ENCODE measurements around the gene UTS2R. TPM values are rescaled to one million over a fixed set of nuclear protein-coding genes. Genes with fewer than 3 reads are reported as not detected.
A peak's percentile ranks its signal among the peaks of the same experiment; 100 is the strongest.

UTS2R gene
- total RNA-seq, 1 donor from 2014 or later = not detected

- Histone ChIP-seq H3K36me3 (peaks cover 10% of the 10 kb centered on the region), H3K4me3 (no peak overlapping the region), H3K9me3 (no peaks in the 10 kb centered on the region), H3K4me1 (peaks cover 15% of the 10 kb centered on the region), H3K27me3 (no peaks in the 10 kb centered on the region), H3K27ac (no peak overlapping the region)
- intact Hi-C loops (cut with DNase I) = no loop called here
- DNase-seq = no peak
- TF ChIP-seq CTCF (IDR thresholded peaks at IDR 0.05) = peak; percentile 10
- ATAC-seq = no peak
Measured at GRCh38 chr17:82416771-82417170, 45.2 kb downstream of the UTS2R start.

- Histone ChIP-seq H3K27me3 (no peaks in the 10 kb centered on the region), H3K4me3 (peak within 1 kb of the TSS; percentile 93), H3K27ac (peak within 1 kb of the TSS; percentile 89), H3K36me3 (peaks cover 10% of the 10 kb centered on the region), H3K4me1 (peaks cover 15% of the 10 kb centered on the region), H3K9me3 (no peaks in the 10 kb centered on the region)
- no peak for TF ChIP-seq CTCF (IDR thresholded peaks at IDR 0.05)
- intact Hi-C loops (cut with DNase I) = no loop called here
- ATAC-seq (peak; percentile 97), DNase-seq (peak; percentile 94)
Measured at GRCh38 chr17:82418001-82418986, 46.7 kb downstream of the UTS2R start, which contains the start of the genes HEXD and OGFOD3. TSS of gene HEXD (plus strand) at chr17:82418347. CDS start at chr17:82419800, 1,453 bp downstream. TSS of gene OGFOD3 (minus strand) at chr17:82418586. CDS start at chr17:82418485, 101 bp downstream.

- Histone ChIP-seq H3K9me3 (no peaks in the 10 kb centered on the region), H3K4me1 (peaks cover 15% of the 10 kb centered on the region), H3K27ac (peak overlapping the region; percentile 89), H3K4me3 (peak overlapping the region; percentile 93), H3K36me3 (peaks cover 10% of the 10 kb centered on the region), H3K27me3 (no peaks in the 10 kb centered on the region)
- no peak for TF ChIP-seq CTCF (IDR thresholded peaks at IDR 0.05)
- intact Hi-C loops (cut with DNase I) = no loop called here
- no peak for ATAC-seq
- DNase-seq = no peak
Measured at GRCh38 chr17:82419540-82419939, 48.0 kb downstream of the UTS2R start.

- Histone ChIP-seq H3K36me3 (peaks cover 10% of the 10 kb centered on the region), H3K4me1 (peaks cover 4% of the 10 kb centered on the region), H3K27me3 (no peaks in the 10 kb centered on the region), H3K4me3 (no peak overlapping the region), H3K27ac (no peak overlapping the region), H3K9me3 (no peaks in the 10 kb centered on the region)
- intact Hi-C loops (cut with DNase I) = no loop called here
- DNase-seq = no peak
- TF ChIP-seq CTCF (IDR thresholded peaks at IDR 0.05) = peak; percentile 66
- peak; percentile 70 for ATAC-seq
Measured at GRCh38 chr17:82424001-82424862, 52.7 kb downstream of the UTS2R start.

GRCh38 chr17:82424863-82425159, 53.2 kb downstream of the UTS2R start:
- Histone ChIP-seq H3K36me3 (peaks cover 10% of the 10 kb centered on the region), H3K4me1 (peaks cover 2% of the 10 kb centered on the region), H3K27ac (no peak overlapping the region), H3K4me3 (no peak overlapping the region), H3K27me3 (no peaks in the 10 kb centered on the region), H3K9me3 (no peaks in the 10 kb centered on the region)
- DNase-seq (no peak), ATAC-seq (no peak)
- intact Hi-C loops (cut with DNase I) = no loop called here
- no peak for TF ChIP-seq CTCF (IDR thresholded peaks at IDR 0.05)

Other genes starting within 250 kb of the UTS2R start
- gene CCDC57, start 158.9 kb upstream of the UTS2R start, total RNA-seq = 50.5 TPM
- 77.5 TPM for gene SLC16A3, start 142.7 kb upstream of the UTS2R start, total RNA-seq
- 150 TPM for gene CSNK1D, start 98.1 kb upstream of the UTS2R start, total RNA-seq
- gene CD7, start 54.2 kb upstream of the UTS2R start, total RNA-seq = 7.2 TPM
- gene SECTM1, start 38.0 kb upstream of the UTS2R start, total RNA-seq = 26.4 TPM
- not detected for gene TEX19, start 12.5 kb upstream of the UTS2R start, total RNA-seq
- gene HEXD, start 46.6 kb downstream of the UTS2R start, total RNA-seq = 49.1 TPM
- 32.7 TPM for gene OGFOD3, start 46.8 kb downstream of the UTS2R start, total RNA-seq
- 120 TPM for gene CYBC1, start 79.0 kb downstream of the UTS2R start, total RNA-seq
- gene NARF, start 87.0 kb downstream of the UTS2R start, total RNA-seq = 54.1 TPM
- 62.4 TPM for gene FOXK2, start 148.0 kb downstream of the UTS2R start, total RNA-seq